Esophagus (tissue), 2 donors: ENCODE data around the gene ARHGAP19. TPM values are rescaled to one million over a fixed set of nuclear protein-coding genes. Genes with fewer than 3 reads are reported as not detected.

ENCODE experiments used
- H3K27ac ChIP-seq, 2 donors: one replicate each; pipeline ENCODE4 v1.5.1; 2013; ENCODE audit warnings: low read depth in 2 of 2, mild to moderate bottlenecking in 2 of 2, inconsistent platforms in 1 of 2, low read length in 1 of 2, moderate library complexity in 1 of 2
- H3K27me3 ChIP-seq, 2 donors: one replicate each; pipeline ENCODE4 v1.6.1; 2013; ENCODE audit warnings: low read length in 2 of 2, control low read depth in 1 of 2, mild to moderate bottlenecking in 1 of 2; ENCODE audit not compliant: insufficient read depth in 2 of 2, control insufficient read depth in 1 of 2
- H3K36me3 ChIP-seq, 2 donors: one replicate each; pipeline ENCODE4 v1.6.1; 2013; ENCODE audit warnings: low read length in 1 of 2; ENCODE audit not compliant: control insufficient read depth in 2 of 2, insufficient read depth in 2 of 2
- H3K4me1 ChIP-seq, 2 donors: one replicate each; pipeline ENCODE4 v1.6.1; 2013; ENCODE audit warnings: low read length in 1 of 2; ENCODE audit not compliant: control insufficient read depth in 2 of 2, insufficient read depth in 2 of 2
- H3K4me3 ChIP-seq, 2 donors: one replicate each; pipeline ENCODE4 v1.5.1; 2013; ENCODE audit warnings: low read length in 2 of 2, mild to moderate bottlenecking in 2 of 2, low read depth in 1 of 2, moderate library complexity in 1 of 2
- H3K9me3 ChIP-seq, 2 donors: one replicate each; pipeline ENCODE4 v1.6.1; 2013; ENCODE audit warnings: mild to moderate bottlenecking in 2 of 2, low read depth in 1 of 2, low read length in 1 of 2, moderate library complexity in 1 of 2; ENCODE audit not compliant: control insufficient read depth in 2 of 2, insufficient read depth in 1 of 2
- WGBS, 2 donors: extraction: QIAGEN DNeasy Blood & Tissue Kit; methylation state at CpG; one replicate each; pipeline ENCODE4 v1.1.7; 2013; 5-methylcytosine and 5-hydroxymethylcytosine counted together
- polyA plus RNA-seq, 2 donors: library from polyadenylated mRNA; stranded (reverse); fragments of 200-250 nt; gene quantifications; one replicate each; pipeline ENCODE4 v1.2.3, GENCODE V29; 2013
- donor health status: healthy with polysubstance abuse.
- donor health status: Bipolar disorder and iron deficiency.

ARHGAP19 gene
- polyA plus RNA-seq, 2 donors, result 1.5 to 3.4 TPM

- peaks cover 0 to 6% of the 10 kb centered on the region in 2 donors for H3K27me3 ChIP-seq
- WGBS, 2 donors, result 17 to 26% methylated on average over 26 of the region's 26 CpGs
- peaks cover 0 to 4% of the 10 kb centered on the region in 2 donors for H3K4me1 ChIP-seq
- H3K36me3 ChIP-seq, result no peaks in the 10 kb centered on the region
- no peaks in the 10 kb centered on the region for H3K9me3 ChIP-seq
- H3K4me3 ChIP-seq, result no peak overlapping the region
- no peak overlapping the region for H3K27ac ChIP-seq
Observed at GRCh38 chr10:97179731-97180362, 112.6 kb downstream of the ARHGAP19 start.

GRCh38 chr10:97179311-97179710 is 113.1 kb downstream of the ARHGAP19 start:
- peaks cover 0 to 6% of the 10 kb centered on the region in 2 donors for H3K27me3 ChIP-seq
- H3K27ac ChIP-seq, result no peak overlapping the region
- H3K4me1 ChIP-seq, result peaks cover 0 to 4% of the 10 kb centered on the region in 2 donors
- no peak overlapping the region for H3K4me3 ChIP-seq
- 33 to 36% methylated on average over 6 of the region's 6 CpGs for WGBS, 2 donors
- no peaks in the 10 kb centered on the region for H3K9me3 ChIP-seq
- no peaks in the 10 kb centered on the region for H3K36me3 ChIP-seq

GRCh38 chr10:97178074-97178473 is 114.4 kb downstream of the ARHGAP19 start:
- no peaks in the 10 kb centered on the region for H3K36me3 ChIP-seq
- H3K9me3 ChIP-seq, result no peaks in the 10 kb centered on the region
- no peak overlapping the region for H3K4me3 ChIP-seq
- no peak overlapping the region for H3K27ac ChIP-seq
- H3K4me1 ChIP-seq, result peaks cover 0 to 4% of the 10 kb centered on the region in 2 donors
- WGBS, 2 donors, result 64 to 69% methylated on average over 5 of the region's 5 CpGs
- peaks cover 0 to 6% of the 10 kb centered on the region in 2 donors for H3K27me3 ChIP-seq

- Histone ChIP-seq H3K4me3 (no peak overlapping the region), H3K27me3 (peaks cover 0 to 6% of the 10 kb centered on the region in 2 donors), H3K9me3 (no peaks in the 10 kb centered on the region), H3K27ac (no peak overlapping the region), H3K4me1 (peaks cover 0 to 4% of the 10 kb centered on the region in 2 donors), H3K36me3 (no peaks in the 10 kb centered on the region)
- 73 to 74% methylated on average over 5 of the region's 5 CpGs for WGBS, 2 donors
Observed at GRCh38 chr10:97176226-97176625, 116.2 kb downstream of the ARHGAP19 start.

GRCh38 chr10:97175586-97175985 is 116.9 kb downstream of the ARHGAP19 start:
- Histone ChIP-seq H3K36me3 (no peaks in the 10 kb centered on the region), H3K4me1 (peaks cover 0 to 4% of the 10 kb centered on the region in 2 donors), H3K4me3 (no peak overlapping the region), H3K27ac (no peak overlapping the region), H3K9me3 (no peaks in the 10 kb centered on the region), H3K27me3 (peaks cover 0 to 6% of the 10 kb centered on the region in 2 donors)
- WGBS, 2 donors, result 87 to 95% methylated on average over 4 of the region's 4 CpGs

- Histone ChIP-seq H3K4me3 (no peak overlapping the region), H3K4me1 (peaks cover 0 to 3% of the 10 kb centered on the region in 2 donors), H3K27me3 (peaks cover 0 to 6% of the 10 kb centered on the region in 2 donors), H3K36me3 (no peaks in the 10 kb centered on the region), H3K9me3 (no peaks in the 10 kb centered on the region), H3K27ac (no peak overlapping the region)
Observed at GRCh38 chr10:97174941-97175340, 117.5 kb downstream of the ARHGAP19 start.

GRCh38 chr10:97174276-97174775 is 118.1 kb downstream of the ARHGAP19 start:
- Histone ChIP-seq H3K4me1 (peaks cover 0 to 1% of the 10 kb centered on the region in 2 donors), H3K27me3 (peaks cover 0 to 2% of the 10 kb centered on the region in 2 donors), H3K4me3 (no peak overlapping the region), H3K36me3 (no peaks in the 10 kb centered on the region), H3K9me3 (no peaks in the 10 kb centered on the region), H3K27ac (no peak overlapping the region)
- WGBS, 2 donors, result 80 to 98% methylated on average over 5 of the region's 5 CpGs

- Histone ChIP-seq H3K4me3 (no peak overlapping the region), H3K27me3 (no peaks in the 10 kb centered on the region), H3K4me1 (peaks cover 0 to 2% of the 10 kb centered on the region in 2 donors), H3K9me3 (no peaks in the 10 kb centered on the region), H3K27ac (no peak overlapping the region), H3K36me3 (no peaks in the 10 kb centered on the region)
- WGBS, 2 donors, result 76 to 80% methylated on average over 6 of the region's 6 CpGs
Observed at GRCh38 chr10:97173036-97173435, 119.4 kb downstream of the ARHGAP19 start.
